ENCODE measurements around the gene DLX3. TPM values are rescaled to one million over a fixed set of nuclear protein-coding genes. Genes with fewer than 3 reads are reported as not detected.

DLX3 gene
- total RNA-seq, 1 experiment from 2014 or later, result not detected

DNA sequence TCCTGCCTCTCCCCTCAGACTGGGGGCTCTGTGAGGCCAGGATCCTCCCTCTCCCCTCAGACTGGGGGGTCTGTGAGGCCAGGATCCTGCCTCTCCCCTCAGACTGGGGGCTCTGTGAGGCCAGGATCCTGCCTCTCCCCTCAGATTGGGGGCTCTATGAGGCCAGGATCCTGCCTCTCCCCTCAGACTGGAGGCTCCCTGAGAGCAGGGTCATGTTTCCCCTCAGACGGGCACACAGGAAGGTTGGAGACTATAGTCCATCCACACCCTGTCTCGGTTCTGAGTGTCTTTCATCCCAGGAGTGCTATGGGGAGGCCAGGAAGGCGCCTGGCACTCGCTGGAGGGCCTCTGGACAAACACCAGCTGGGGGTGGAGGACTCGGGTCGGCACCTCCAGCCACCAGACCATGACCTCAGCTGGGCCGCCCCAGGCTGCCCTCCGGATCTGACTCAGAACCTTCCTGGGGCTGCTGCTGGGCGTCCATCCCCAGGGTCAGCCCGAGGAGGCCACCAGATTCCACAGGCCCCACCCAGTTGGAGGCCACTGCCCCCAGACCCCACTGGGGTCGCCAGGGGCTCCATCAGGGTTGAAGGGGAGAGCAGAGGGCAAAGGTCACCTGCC, 48.0 kb downstream of the DLX3 start:
- no peak for DNase-seq
- H3K9ac ChIP-seq (ENCODE audit: low read length), result no peak overlapping the region
- H3K36me3 ChIP-seq (ENCODE audit: insufficient read depth, low read length), result no peaks in the 10 kb centered on the region
- no peak overlapping the region for H2AFZ ChIP-seq (ENCODE audit: low read length)
- H3K27ac ChIP-seq (ENCODE audit: low read length), result no peak overlapping the region
- H3K9me2 ChIP-seq (replicated peaks; ENCODE audit: insufficient read depth, low read length), result no peaks in the 10 kb centered on the region
- no peaks in the 10 kb centered on the region for H3K27me3 ChIP-seq (ENCODE audit: low read length)
- no peaks in the 10 kb centered on the region for H3K9me3 ChIP-seq (ENCODE audit: low read length)
- no peak overlapping the region for H3K4me3 ChIP-seq (ENCODE audit: low read length)
- H3K4me2 ChIP-seq (ENCODE audit: low read depth, low read length, poor library complexity, severe bottlenecking), result no peak overlapping the region
- H3K4me1 ChIP-seq (ENCODE audit: low read length), result no peaks in the 10 kb centered on the region
- no peaks in the 10 kb centered on the region for H3K79me2 ChIP-seq (ENCODE audit: low read length)
- no peaks in the 10 kb centered on the region for H4K20me1 ChIP-seq (ENCODE audit: insufficient read depth, low read depth, low read length)

DNA sequence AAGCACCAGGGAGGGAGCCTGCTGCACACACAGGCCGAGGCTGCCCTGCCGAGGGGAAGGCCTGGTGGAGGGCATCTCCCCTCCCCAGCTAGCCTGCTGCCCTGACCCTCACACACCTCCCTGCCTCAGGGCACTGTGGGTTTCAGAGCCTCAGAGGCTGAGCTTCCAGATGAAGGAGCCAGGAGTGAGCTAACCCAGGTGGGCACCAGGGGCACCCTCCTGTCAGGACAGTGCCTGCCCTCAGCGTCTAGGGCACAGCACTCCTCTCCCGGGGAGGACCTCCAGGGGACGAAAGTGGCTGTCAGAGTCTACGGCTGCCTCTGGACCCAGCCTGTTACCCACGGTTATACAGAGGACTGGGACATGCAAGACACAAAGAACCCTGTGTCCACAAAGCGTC, 48.8 kb downstream of the DLX3 start:
- no peaks in the 10 kb centered on the region for H3K9me2 ChIP-seq (replicated peaks; ENCODE audit: insufficient read depth, low read length)
- no peaks in the 10 kb centered on the region for H3K9me3 ChIP-seq (ENCODE audit: low read length)
- no peaks in the 10 kb centered on the region for H4K20me1 ChIP-seq (ENCODE audit: insufficient read depth, low read depth, low read length)
- H3K4me2 ChIP-seq (ENCODE audit: low read depth, low read length, poor library complexity, severe bottlenecking), result no peak overlapping the region
- no peak overlapping the region for H3K27ac ChIP-seq (ENCODE audit: low read length)
- no peaks in the 10 kb centered on the region for H3K36me3 ChIP-seq (ENCODE audit: insufficient read depth, low read length)
- no peak overlapping the region for H3K9ac ChIP-seq (ENCODE audit: low read length)
- H3K79me2 ChIP-seq (ENCODE audit: low read length), result no peaks in the 10 kb centered on the region
- no peak for DNase-seq
- H3K27me3 ChIP-seq (ENCODE audit: low read length), result no peaks in the 10 kb centered on the region
- no peaks in the 10 kb centered on the region for H3K4me1 ChIP-seq (ENCODE audit: low read length)
- no peak overlapping the region for H3K4me3 ChIP-seq (ENCODE audit: low read length)
- H2AFZ ChIP-seq (ENCODE audit: low read length), result no peak overlapping the region

DNA sequence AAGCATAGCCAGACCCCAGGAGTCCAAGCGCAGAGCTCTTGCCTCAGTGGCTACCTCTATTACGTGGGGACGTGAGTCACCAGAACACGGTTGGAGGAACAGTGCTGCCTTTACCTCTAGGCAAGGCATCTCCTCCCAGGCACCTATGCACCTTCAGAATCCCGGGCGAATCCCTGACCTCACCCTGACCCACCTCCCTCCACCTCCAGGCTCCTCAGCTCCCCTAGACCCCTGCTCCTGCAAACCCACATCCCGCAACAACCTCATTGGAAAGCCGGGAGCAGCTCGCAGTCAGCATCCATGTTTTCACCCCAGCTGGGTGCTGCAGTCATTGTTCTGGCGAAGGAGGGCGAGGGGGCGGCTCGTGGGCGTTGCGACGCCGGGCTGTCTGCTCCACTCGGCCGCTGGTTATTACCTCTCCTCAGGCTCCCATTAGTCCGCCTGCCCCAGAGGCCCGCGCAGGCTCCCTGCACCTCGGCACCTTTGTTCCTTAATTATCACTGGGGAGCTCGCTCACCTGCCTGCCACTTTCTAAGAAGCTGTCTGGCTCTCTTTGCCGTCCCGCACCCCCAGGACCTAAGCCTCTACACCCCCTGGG, 50.7 kb downstream of the DLX3 start:
- Histone ChIP-seq H3K4me3 (ENCODE audit: low read length) (no peak overlapping the region), H3K9ac (ENCODE audit: low read length) (no peak overlapping the region)
- DNase-seq, result no peak

DNA sequence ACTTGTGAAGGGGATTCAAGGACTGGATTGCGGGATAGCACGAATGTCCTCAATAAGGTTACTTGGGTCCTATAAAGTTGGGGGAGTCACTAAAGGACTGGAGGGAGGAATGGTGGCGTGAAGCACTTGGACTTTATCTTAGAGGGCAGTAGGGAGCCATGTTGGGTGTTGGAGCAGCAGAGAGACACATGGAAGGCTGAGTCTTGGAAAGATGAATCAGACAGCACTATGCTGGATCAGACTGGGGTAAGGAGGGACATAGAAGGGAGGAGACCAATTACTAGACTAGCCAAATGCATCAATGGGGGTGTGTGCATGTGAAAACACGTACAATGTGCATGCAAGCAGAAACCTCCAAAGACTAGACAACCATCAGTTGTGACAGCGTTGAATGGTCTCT, 52.1 kb downstream of the DLX3 start:
- DNase-seq, result no peak
- Histone ChIP-seq H3K4me3 (ENCODE audit: low read length) (no peak overlapping the region), H3K79me2 (ENCODE audit: low read length) (no peaks in the 10 kb centered on the region), H3K9ac (ENCODE audit: low read length) (no peak overlapping the region), H3K4me1 (ENCODE audit: low read length) (no peaks in the 10 kb centered on the region), H3K27ac (ENCODE audit: low read length) (no peak overlapping the region), H3K9me2 (replicated peaks; ENCODE audit: insufficient read depth, low read length) (no peaks in the 10 kb centered on the region), H2AFZ (ENCODE audit: low read length) (no peak overlapping the region), H3K4me2 (ENCODE audit: low read depth, low read length, poor library complexity, severe bottlenecking) (no peak overlapping the region), H3K27me3 (ENCODE audit: low read length) (no peaks in the 10 kb centered on the region), H3K36me3 (ENCODE audit: insufficient read depth, low read length) (no peaks in the 10 kb centered on the region), H4K20me1 (ENCODE audit: insufficient read depth, low read depth, low read length) (no peaks in the 10 kb centered on the region), H3K9me3 (ENCODE audit: low read length) (no peaks in the 10 kb centered on the region)

More for the DNA sequence above, 50.7 kb downstream of the DLX3 start:
- Histone ChIP-seq H3K4me1 (ENCODE audit: low read length) (no peaks in the 10 kb centered on the region), H2AFZ (ENCODE audit: low read length) (no peak overlapping the region), H3K9me3 (ENCODE audit: low read length) (no peaks in the 10 kb centered on the region), H3K27ac (ENCODE audit: low read length) (no peak overlapping the region), H3K4me2 (ENCODE audit: low read depth, low read length, poor library complexity, severe bottlenecking) (no peak overlapping the region), H4K20me1 (ENCODE audit: insufficient read depth, low read depth, low read length) (no peaks in the 10 kb centered on the region), H3K79me2 (ENCODE audit: low read length) (no peaks in the 10 kb centered on the region), H3K27me3 (ENCODE audit: low read length) (no peaks in the 10 kb centered on the region), H3K36me3 (ENCODE audit: insufficient read depth, low read length) (no peaks in the 10 kb centered on the region), H3K9me2 (replicated peaks; ENCODE audit: insufficient read depth, low read length) (no peaks in the 10 kb centered on the region)

DNA sequence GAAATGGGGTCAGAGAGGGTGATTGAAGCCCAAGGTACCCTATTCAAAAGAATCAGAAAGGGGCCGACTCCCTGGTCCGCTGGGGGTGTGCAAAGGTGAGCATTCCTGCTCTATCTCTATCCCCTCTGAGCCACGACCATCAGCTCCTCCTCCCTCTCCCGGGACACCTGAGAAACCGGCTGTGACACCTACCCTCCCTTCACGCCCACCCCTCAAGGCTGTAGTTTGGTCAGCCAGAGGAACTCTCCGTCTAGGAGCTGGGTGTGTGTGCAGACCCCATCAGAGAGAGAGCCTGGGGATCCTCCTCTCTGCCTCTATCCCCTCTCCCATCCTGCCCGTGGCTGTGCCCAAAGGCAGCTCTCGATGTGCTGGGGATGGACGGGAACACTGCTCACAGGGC, 53.6 kb downstream of the DLX3 start:
- H2AFZ ChIP-seq (ENCODE audit: low read length), result no peak overlapping the region

More for the DNA sequence above, 53.6 kb downstream of the DLX3 start:
- no peak overlapping the region for H3K4me3 ChIP-seq (ENCODE audit: low read length)
- H3K9ac ChIP-seq (ENCODE audit: low read length), result no peak overlapping the region
- no peaks in the 10 kb centered on the region for H3K9me2 ChIP-seq (replicated peaks; ENCODE audit: insufficient read depth, low read length)
- no peaks in the 10 kb centered on the region for H3K36me3 ChIP-seq (ENCODE audit: insufficient read depth, low read length)
- DNase-seq, result no peak
- no peak overlapping the region for H3K27ac ChIP-seq (ENCODE audit: low read length)
- H3K9me3 ChIP-seq (ENCODE audit: low read length), result no peaks in the 10 kb centered on the region
- no peaks in the 10 kb centered on the region for H3K27me3 ChIP-seq (ENCODE audit: low read length)
- H3K4me1 ChIP-seq (ENCODE audit: low read length), result no peaks in the 10 kb centered on the region
- H3K79me2 ChIP-seq (ENCODE audit: low read length), result no peaks in the 10 kb centered on the region
- no peaks in the 10 kb centered on the region for H4K20me1 ChIP-seq (ENCODE audit: insufficient read depth, low read depth, low read length)
- H3K4me2 ChIP-seq (ENCODE audit: low read depth, low read length, poor library complexity, severe bottlenecking), result no peak overlapping the region

Small RNA genes lying within 50 kb of the gene (small RNA-seq; reads per million reads assigned to genes)
- not detected for gene RNU6-1313P

Other genes with a start within 250 kb of the DLX3 start
- gene FAM117A, start 231.1 kb downstream of the DLX3 start, total RNA-seq (2014; rRNA removed; shearing (Covaris generic); ENCODE audit: low replicate concordance), result 0.52 TPM in 1 of 2 replicates, not detected in the other
- gene KAT7, start 206.5 kb downstream of the DLX3 start, total RNA-seq (2014; rRNA removed; shearing (Covaris generic); ENCODE audit: low replicate concordance), result 14.2 and 45.8 TPM in 2 replicates
- not detected in 2 replicates for gene TAC4, start 147.2 kb downstream of the DLX3 start, total RNA-seq (2014; rRNA removed; shearing (Covaris generic); ENCODE audit: low replicate concordance)
- gene DLX4, start 26.0 kb downstream of the DLX3 start, total RNA-seq (2014; rRNA removed; shearing (Covaris generic); ENCODE audit: low replicate concordance), result not detected in 2 replicates
- gene ITGA3, start 60.9 kb upstream of the DLX3 start, total RNA-seq (2014; rRNA removed; shearing (Covaris generic); ENCODE audit: low replicate concordance), result 1.0 and 1.6 TPM in 2 replicates
- gene PDK2, start 100.1 kb upstream of the DLX3 start, total RNA-seq (2014; rRNA removed; shearing (Covaris generic); ENCODE audit: low replicate concordance), result not detected in 2 replicates
- not detected in 2 replicates for gene SAMD14, start 134.9 kb upstream of the DLX3 start, total RNA-seq (2014; rRNA removed; shearing (Covaris generic); ENCODE audit: low replicate concordance)
- gene PPP1R9B, start 155.5 kb upstream of the DLX3 start, total RNA-seq (2014; rRNA removed; shearing (Covaris generic); ENCODE audit: low replicate concordance), result 41.0 and 106 TPM in 2 replicates
- not detected in 2 replicates for gene SGCA, start 170.8 kb upstream of the DLX3 start, total RNA-seq (2014; rRNA removed; shearing (Covaris generic); ENCODE audit: low replicate concordance)
- not detected in 2 replicates for gene COL1A1, start 206.4 kb upstream of the DLX3 start, total RNA-seq (2014; rRNA removed; shearing (Covaris generic); ENCODE audit: low replicate concordance)